ENCODE results near the gene UBAC2. TPM values are rescaled to one million over a fixed set of nuclear protein-coding genes. Genes with fewer than 3 reads are reported as not detected.

The UBAC2 gene
- total and polyA plus RNA-seq, 7 donors, result 31.8 to 73.9 (median 47.6) TPM

- H3K4me1 ChIP-seq, result peaks cover 0 to 13% (median 0%) of the 10 kb centered on the region in 4 donors
- intact Hi-C loops (cut with DNase I), result no loop called here
- H3K27ac ChIP-seq, result peak overlapping the region in 2 of 4 donors; percentile 18 to 54
- H3K9me3 ChIP-seq, result no peaks in the 10 kb centered on the region
- H3K27me3 ChIP-seq, result no peaks in the 10 kb centered on the region
- DNase-seq, result no peak
- TF ChIP-seq POLR2AphosphoS5 (IDR thresholded peaks at IDR 0.05) (no peak), EP300 (IDR thresholded peaks at IDR 0.05) (no peak), POLR2A (IDR thresholded peaks at IDR 0.05) (no peak), CTCF (IDR thresholded peaks at IDR 0.05) (no peak)
- WGBS, 2 donors, result 84 to 87% methylated on average over 16 of the region's 16 CpGs
- H3K36me3 ChIP-seq, result peaks cover 0 to 14% (median 0%) of the 10 kb centered on the region in 4 donors
- no peak overlapping the region for H3K4me3 ChIP-seq
Measured at GRCh38 chr13:99367663-99368448, 167.2 kb downstream of the UBAC2 start.

- TF ChIP-seq POLR2A (IDR thresholded peaks at IDR 0.05) (no peak), EP300 (IDR thresholded peaks at IDR 0.05) (no peak), POLR2AphosphoS5 (IDR thresholded peaks at IDR 0.05) (no peak), CTCF (IDR thresholded peaks at IDR 0.05) (no peak)
- Histone ChIP-seq H3K36me3 (peaks cover 0 to 14% (median 0%) of the 10 kb centered on the region in 4 donors), H3K4me3 (no peak overlapping the region), H3K27me3 (no peaks in the 10 kb centered on the region), H3K9me3 (no peaks in the 10 kb centered on the region), H3K4me1 (peaks cover 0 to 13% (median 0%) of the 10 kb centered on the region in 4 donors), H3K27ac (no peak overlapping the region)
- 80 to 94% methylated on average over 12 of the region's 12 CpGs for WGBS, 2 donors
- DNase-seq, result no peak
- intact Hi-C loops (cut with DNase I), result no loop called here
Measured at GRCh38 chr13:99370481-99371275, 170.0 kb downstream of the UBAC2 start.

- no peak for TF ChIP-seq EP300 (IDR thresholded peaks at IDR 0.05)
- no peak for TF ChIP-seq POLR2A (IDR thresholded peaks at IDR 0.05)
- TF ChIP-seq CTCF (IDR thresholded peaks at IDR 0.05), result no peak
- TF ChIP-seq POLR2AphosphoS5 (IDR thresholded peaks at IDR 0.05), result no peak
- Histone ChIP-seq H3K36me3 (peaks cover 0 to 19% (median 0%) of the 10 kb centered on the region in 4 donors), H3K27ac (no peak overlapping the region), H3K4me3 (no peak overlapping the region), H3K9me3 (no peaks in the 10 kb centered on the region), H3K27me3 (no peaks in the 10 kb centered on the region), H3K4me1 (peaks cover 0 to 12% (median 0%) of the 10 kb centered on the region in 4 donors)
- 77 to 93% methylated on average over 9 of the region's 9 CpGs for WGBS, 2 donors
- intact Hi-C loops (cut with DNase I), result no loop called here
- peak; percentile 47 for DNase-seq
Measured at GRCh38 chr13:99371956-99372355, 171.3 kb downstream of the UBAC2 start.

GRCh38 chr13:99373436-99373835 is 172.8 kb downstream of the UBAC2 start:
- H3K27me3 ChIP-seq, result no peaks in the 10 kb centered on the region
- peaks cover 0 to 33% (median 3%) of the 10 kb centered on the region in 4 donors for H3K36me3 ChIP-seq
- H3K4me1 ChIP-seq, result no peaks in the 10 kb centered on the region
- peak; percentile 53 for DNase-seq
- WGBS, 2 donors, result 92 to 96% methylated on average over 8 of the region's 8 CpGs
- TF ChIP-seq CTCF (IDR thresholded peaks at IDR 0.05), result no peak
- TF ChIP-seq EP300 (IDR thresholded peaks at IDR 0.05), result no peak
- TF ChIP-seq POLR2AphosphoS5 (IDR thresholded peaks at IDR 0.05), result no peak
- TF ChIP-seq POLR2A (IDR thresholded peaks at IDR 0.05), result no peak
- no peaks in the 10 kb centered on the region for H3K9me3 ChIP-seq
- H3K4me3 ChIP-seq, result no peak overlapping the region
- no peak overlapping the region for H3K27ac ChIP-seq
- intact Hi-C loops (cut with DNase I), result no loop called here

Data from sigmoid colon (tissue), 7 donors.